KMS-11 (cell line): ENCODE data around the gene DHRS1.

ENCODE experiments used
- H2AFZ ChIP-seq: fragments of 200-600 bp; sonication (generic); 2 replicates; pipeline ENCODE4 v1.6.1; 2016; ENCODE audit warnings: antibody characterized with exemption, mixed run types, low read depth
- H3K27ac ChIP-seq: fragments of 200-600 bp; sonication (generic); 2 replicates; pipeline ENCODE4 v1.6.1; 2016; ENCODE audit warnings: mild to moderate bottlenecking, mixed run types
- H3K27me3 ChIP-seq: fragments of 200-600 bp; sonication (generic); 2 replicates; pipeline ENCODE4 v1.6.1; 2017; ENCODE audit warnings: mild to moderate bottlenecking, low read depth, mixed run types, moderate library complexity; ENCODE audit not compliant: insufficient read depth
- H3K36me3 ChIP-seq: fragments of 200-600 bp; sonication (generic); 2 replicates; pipeline ENCODE4 v1.6.1; 2017; ENCODE audit warnings: mild to moderate bottlenecking, mixed run types; ENCODE audit not compliant: insufficient read depth
- H3K4me1 ChIP-seq: fragments of 200-600 bp; sonication (generic); 2 replicates; pipeline ENCODE4 v1.6.1; 2016; ENCODE audit warnings: mild to moderate bottlenecking, low read depth, mixed run types; ENCODE audit not compliant: poor library complexity, severe bottlenecking
- H3K4me2 ChIP-seq: fragments of 200-600 bp; sonication (generic); 2 replicates; pipeline ENCODE4 v1.7.0; 2016; ENCODE audit warnings: mild to moderate bottlenecking, mixed run types
- H3K4me3 ChIP-seq: fragments of 200-600 bp; sonication (generic); IDR thresholded peaks from 2 replicates; pipeline ENCODE4 v1.6.1; 2017; ENCODE audit warnings: low read depth, low read length, mixed read lengths; ENCODE audit not compliant: insufficient read depth
- H3K79me2 ChIP-seq: fragments of 200-600 bp; sonication (generic); 2 replicates; pipeline ENCODE4 v1.6.1; 2016; ENCODE audit warnings: low read depth, mixed run types; ENCODE audit not compliant: insufficient read depth
- H3K9ac ChIP-seq: fragments of 200-600 bp; sonication (generic); 2 replicates; pipeline ENCODE4 v1.6.1; 2016; ENCODE audit warnings: mild to moderate bottlenecking, mixed run types
- H4K20me1 ChIP-seq: fragments of 200-600 bp; sonication (generic); 2 replicates; pipeline ENCODE4 v1.6.1; 2016; ENCODE audit warnings: mild to moderate bottlenecking, mixed run types; ENCODE audit not compliant: insufficient read depth
- CTCF ChIP-seq: fragments of 200-600 bp; sonication (generic); conservative IDR thresholded peaks from 2 replicates; pipeline ENCODE4 v1.6.1; 2017; ENCODE audit warnings: low read depth, mild to moderate bottlenecking, antibody characterized with exemption, low read length, moderate library complexity, mixed read lengths

The DHRS1 gene

DNA sequence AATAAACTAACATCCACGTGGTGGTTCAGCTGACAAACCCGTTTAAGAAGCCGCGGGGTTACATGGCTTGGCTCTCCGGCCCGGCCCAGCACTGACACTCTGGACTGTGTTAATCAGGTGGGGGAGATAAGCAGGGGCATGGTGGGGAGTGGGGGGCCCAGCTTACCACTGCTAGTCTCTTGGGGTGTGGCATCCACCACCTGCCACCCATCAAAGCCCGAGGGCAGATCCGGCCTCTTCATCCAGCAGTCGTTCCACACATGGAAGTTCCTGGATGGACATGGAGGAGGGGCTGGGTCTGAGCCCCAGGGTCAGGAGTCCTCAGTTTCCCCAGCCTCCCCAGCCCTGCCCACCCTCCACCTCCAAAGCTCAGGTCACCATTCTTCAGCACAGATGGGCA lies 41.5 kb downstream of the DHRS1 start:
- no peak for TF ChIP-seq CTCF
- H3K36me3 ChIP-seq = no peaks in the 10 kb centered on the region
- no peak overlapping the region for H3K4me3 ChIP-seq
- H3K27me3 ChIP-seq = no peaks in the 10 kb centered on the region
- no peaks in the 10 kb centered on the region for H3K79me2 ChIP-seq
- no peak overlapping the region for H3K4me2 ChIP-seq
- H4K20me1 ChIP-seq = no peaks in the 10 kb centered on the region
- H3K27ac ChIP-seq = no peak overlapping the region
- no peak overlapping the region for H3K9ac ChIP-seq
- H3K4me1 ChIP-seq = no peaks in the 10 kb centered on the region
- no peak overlapping the region for H2AFZ ChIP-seq

GRCh38 chr14:24256960-24257359 lies 42.6 kb downstream of the DHRS1 start:
- no peak for TF ChIP-seq CTCF
- Histone ChIP-seq H3K79me2 (no peaks in the 10 kb centered on the region), H3K27ac (no peak overlapping the region), H3K4me3 (no peak overlapping the region), H2AFZ (no peak overlapping the region), H3K36me3 (no peaks in the 10 kb centered on the region), H3K4me2 (no peak overlapping the region), H3K4me1 (no peaks in the 10 kb centered on the region), H4K20me1 (no peaks in the 10 kb centered on the region), H3K27me3 (no peaks in the 10 kb centered on the region), H3K9ac (no peak overlapping the region)

GRCh38 chr14:24255931-24256711 lies 43.5 kb downstream of the DHRS1 start:
- Histone ChIP-seq H3K36me3 (no peaks in the 10 kb centered on the region), H3K79me2 (no peaks in the 10 kb centered on the region), H3K4me1 (no peaks in the 10 kb centered on the region), H2AFZ (no peak overlapping the region), H3K27ac (no peak overlapping the region), H3K4me3 (no peak overlapping the region), H4K20me1 (no peaks in the 10 kb centered on the region), H3K4me2 (no peak overlapping the region), H3K27me3 (no peaks in the 10 kb centered on the region), H3K9ac (no peak overlapping the region)
- TF ChIP-seq CTCF = no peak

DNA sequence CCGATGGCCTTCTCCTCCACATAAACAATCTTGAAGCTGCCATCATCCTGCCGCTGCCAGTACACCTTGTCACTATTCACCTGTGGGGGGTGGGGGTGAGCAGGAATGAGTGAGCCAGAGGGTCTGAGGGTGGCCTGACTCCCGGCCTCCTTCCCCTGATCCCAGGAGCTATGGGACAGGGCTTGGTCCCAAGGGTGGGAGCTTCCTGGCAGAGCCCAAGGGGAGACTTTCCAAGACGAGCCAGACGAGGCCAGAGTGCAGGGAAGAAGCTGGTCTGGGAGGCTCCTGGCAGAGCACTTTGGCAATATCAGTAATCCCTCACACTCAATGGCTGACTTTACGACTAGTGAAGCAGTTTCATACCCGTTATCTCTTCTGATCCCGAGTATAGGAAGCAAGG lies 44.1 kb downstream of the DHRS1 start:
- no peak overlapping the region for H2AFZ ChIP-seq
- H3K4me3 ChIP-seq = no peak overlapping the region
- no peak overlapping the region for H3K4me2 ChIP-seq
- TF ChIP-seq CTCF = no peak
- no peaks in the 10 kb centered on the region for H4K20me1 ChIP-seq
- no peaks in the 10 kb centered on the region for H3K79me2 ChIP-seq
- H3K36me3 ChIP-seq = no peaks in the 10 kb centered on the region
- no peak overlapping the region for H3K9ac ChIP-seq
- no peaks in the 10 kb centered on the region for H3K4me1 ChIP-seq
- H3K27me3 ChIP-seq = no peaks in the 10 kb centered on the region
- no peak overlapping the region for H3K27ac ChIP-seq
